ENCODE data around the gene ANKRD18A.

DNA sequence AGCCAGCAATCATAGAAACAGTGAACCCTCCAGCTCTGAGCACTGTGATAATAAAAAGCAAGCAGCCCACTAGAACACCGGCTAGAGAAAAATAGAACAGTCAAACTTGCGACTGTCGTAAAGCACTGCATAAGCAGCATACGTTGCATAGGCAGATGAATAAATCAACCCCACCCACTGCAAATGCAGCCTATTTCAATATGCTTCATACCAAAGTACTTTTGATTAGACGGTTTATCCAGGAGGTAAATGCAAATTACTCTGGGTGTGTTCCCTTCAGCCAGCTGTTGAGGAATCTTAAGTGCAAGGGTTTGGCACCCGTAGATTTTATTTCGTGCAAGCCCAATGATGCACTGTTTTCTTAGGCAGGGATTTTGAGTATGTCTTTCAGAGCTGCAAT, 32.1 kb upstream of the ANKRD18A start:
- TF ChIP-seq, protein P1, sequence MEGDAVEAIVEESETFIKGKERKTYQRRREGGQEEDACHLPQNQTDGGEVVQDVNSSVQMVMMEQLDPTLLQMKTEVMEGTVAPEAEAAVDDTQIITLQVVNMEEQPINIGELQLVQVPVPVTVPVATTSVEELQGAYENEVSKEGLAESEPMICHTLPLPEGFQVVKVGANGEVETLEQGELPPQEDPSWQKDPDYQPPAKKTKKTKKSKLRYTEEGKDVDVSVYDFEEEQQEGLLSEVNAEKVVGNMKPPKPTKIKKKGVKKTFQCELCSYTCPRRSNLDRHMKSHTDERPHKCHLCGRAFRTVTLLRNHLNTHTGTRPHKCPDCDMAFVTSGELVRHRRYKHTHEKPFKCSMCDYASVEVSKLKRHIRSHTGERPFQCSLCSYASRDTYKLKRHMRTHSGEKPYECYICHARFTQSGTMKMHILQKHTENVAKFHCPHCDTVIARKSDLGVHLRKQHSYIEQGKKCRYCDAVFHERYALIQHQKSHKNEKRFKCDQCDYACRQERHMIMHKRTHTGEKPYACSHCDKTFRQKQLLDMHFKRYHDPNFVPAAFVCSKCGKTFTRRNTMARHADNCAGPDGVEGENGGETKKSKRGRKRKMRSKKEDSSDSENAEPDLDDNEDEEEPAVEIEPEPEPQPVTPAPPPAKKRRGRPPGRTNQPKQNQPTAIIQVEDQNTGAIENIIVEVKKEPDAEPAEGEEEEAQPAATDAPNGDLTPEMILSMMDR (IDR thresholded peaks at IDR 0.05; ENCODE audit: insufficient read depth, low read length, poor library complexity, severe bottlenecking): no peak
- TF ChIP-seq EZH2phosphoT487 (conservative IDR thresholded peaks at IDR 0.05; ENCODE audit: low read length): no peak
